Natural killer cell (primary cell): ENCODE measurements around the gene AK1. TPM values are rescaled to one million over a fixed set of nuclear protein-coding genes. Genes with fewer than 3 reads are reported as not detected.

Source experiments
- ATAC-seq, 3 donors: fragments of 150-1000 bp in 2 of 3; fragments of 200-7000 bp in 1 of 3; cut with Tn5 transposase; 1 replicate in 1 of 3; 2 replicates in 2 of 3; pipeline ENCODE4 v1.10.0; 2021; ENCODE audit warnings: mild to moderate bottlenecking in 2 of 3, moderate library complexity in 2 of 3
- DNase-seq, 2 donors: peaks; one replicate each; pipeline versions ENCODE4 v3.0.0 to v3.0.0-alpha.2; 2013 to 2021; ENCODE audit warnings: mixed read lengths in 1 of 2
- H3K27ac ChIP-seq: one replicate; pipeline ENCODE4 v1.5.1; 2013; ENCODE audit warnings: mild to moderate bottlenecking, low read length
- H3K27me3 ChIP-seq: one replicate; pipeline ENCODE4 v1.6.1; 2013; ENCODE audit warnings: low read length; ENCODE audit not compliant: control insufficient read depth, insufficient read depth
- H3K36me3 ChIP-seq: one replicate; pipeline ENCODE4 v1.6.1; 2013; ENCODE audit warnings: low read length; ENCODE audit not compliant: control insufficient read depth, insufficient read depth
- H3K4me1 ChIP-seq: one replicate; pipeline ENCODE4 v1.6.1; 2013; ENCODE audit warnings: low read length; ENCODE audit not compliant: control insufficient read depth, insufficient read depth
- H3K4me3 ChIP-seq: one replicate; pipeline ENCODE4 v1.5.1; 2013; ENCODE audit warnings: low read length
- H3K9me3 ChIP-seq: one replicate; pipeline ENCODE4 v1.6.1; 2013; ENCODE audit warnings: low read length; ENCODE audit not compliant: control insufficient read depth, insufficient read depth
- H3K27ac Mint-ChIP-seq, 2 donors: one replicate each; pipeline ENCODE4 v1.8.0; 2022; ENCODE audit warnings: mild to moderate bottlenecking in 2 of 2, mixed read lengths in 2 of 2, moderate library complexity in 1 of 2
- H3K27me3 Mint-ChIP-seq, 2 donors: one replicate each; pipeline ENCODE4 v1.8.0; 2022; ENCODE audit warnings: low read depth in 2 of 2, mixed read lengths in 2 of 2
- H3K36me3 Mint-ChIP-seq: one replicate; pipeline ENCODE4 v1.8.0; 2022; ENCODE audit warnings: mixed read lengths
- H3K4me1 Mint-ChIP-seq, 2 donors: one replicate each; pipeline ENCODE4 v1.8.0; 2022; ENCODE audit warnings: mixed read lengths in 2 of 2
- H3K4me3 Mint-ChIP-seq: one replicate; pipeline ENCODE4 v1.8.0; 2022; ENCODE audit warnings: mild to moderate bottlenecking, moderate library complexity, mixed read lengths
- H3K9me3 Mint-ChIP-seq, 2 donors: one replicate each; pipeline ENCODE4 v1.8.0; 2022; ENCODE audit warnings: mixed read lengths in 2 of 2
- CTCF ChIP-seq: fragments of 200-600 bp; IDR thresholded peaks from one replicate; pipeline ENCODE4 v1.8.0; 2022; ENCODE audit warnings: antibody characterized with exemption
- WGBS: methylation state at CpG from one replicate; pipeline ENCODE4 v1.1.7; 2013; ENCODE audit warnings: missing lambda C conversion rate; ENCODE audit not compliant: insufficient coverage; 5-methylcytosine and 5-hydroxymethylcytosine counted together
- intact Hi-C: fragments of 100-400 bp; cut with micrococcal nuclease; formaldehyde crosslinking; loops from one replicate; pipeline ENCODE4 v1.14.2; 2022
- total RNA-seq, 4 donors: library from RNA; stranded (reverse); fragments of 120-200 nt in 1 of 4; gene quantifications; one replicate each; pipeline versions ENCODE4 v1.2.3 to v1.2.4, GENCODE V29; 2013 to 2022

The AK1 gene
- total RNA-seq, 3 donors from 2014 or later (not counting 1 experiment from before 2014, with no cell fraction given), result 47.3 to 76.3 (median 54.2) TPM

DNA sequence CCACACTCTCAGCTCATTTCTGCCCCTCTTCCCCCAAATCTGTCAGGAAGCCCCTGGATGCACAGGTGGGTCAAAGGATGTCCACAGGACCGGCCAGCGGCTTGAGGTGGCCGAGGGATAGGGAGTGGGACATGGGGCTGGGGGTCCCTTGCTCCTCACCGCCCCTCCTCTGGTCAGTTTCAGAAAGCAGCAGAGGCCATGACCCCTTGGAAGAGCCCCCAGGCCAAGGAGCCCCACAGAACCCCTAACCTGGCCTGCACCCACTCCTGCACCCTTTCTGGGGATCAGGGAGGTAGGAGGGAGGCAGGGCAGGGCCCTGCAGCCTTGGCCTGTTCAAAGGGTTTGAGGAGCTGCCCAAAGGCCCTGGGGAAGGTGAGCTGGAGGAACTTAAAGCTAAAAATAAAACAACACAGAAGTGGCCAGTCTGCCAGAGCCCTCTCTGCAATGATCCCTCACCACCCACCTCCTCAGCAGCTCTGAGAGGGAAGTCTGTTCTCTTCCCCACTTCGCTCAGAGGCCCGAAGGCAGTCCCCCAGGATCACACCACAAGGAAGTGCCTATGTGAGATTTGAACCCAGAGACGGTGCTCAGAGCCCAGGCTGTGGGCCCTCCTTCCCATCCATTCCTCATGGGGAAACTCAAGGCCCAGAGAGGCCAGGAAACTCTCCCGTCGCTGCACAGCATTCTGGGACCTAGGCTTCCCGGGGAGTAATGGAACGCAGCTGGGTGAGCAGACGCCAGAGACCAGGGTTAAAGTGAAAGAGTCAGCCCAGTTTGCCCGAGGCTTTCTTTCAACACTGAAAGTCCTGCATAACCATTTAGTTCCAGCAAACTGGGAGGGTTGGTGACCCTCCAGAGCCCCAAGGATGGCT is 23.9 kb downstream of the AK1 start:
- no peaks in the 10 kb centered on the region for H3K27me3 ChIP-seq
- Mint-ChIP-seq H3K27ac (peak overlapping the region; percentile 80 to 87), H3K4me1 (peaks cover 14 to 34% of the 10 kb centered on the region in 2 donors), H3K27me3 (no peaks in the 10 kb centered on the region), H3K36me3 (peaks cover 9% of the 10 kb centered on the region), H3K9me3 (peaks cover 0 to 8% of the 10 kb centered on the region in 2 donors), H3K4me3 (peak overlapping the region; percentile 87)
- WGBS, result 38% methylated on average over 13 of the region's 13 CpGs
- peak; percentile 21 to 56 (median 46) for ATAC-seq
- intact Hi-C loops, result no loop called here
- peaks cover 14% of the 10 kb centered on the region for H3K9me3 ChIP-seq
- peaks cover 62% of the 10 kb centered on the region for H3K4me1 ChIP-seq
- peak in 1 of 2 donors; percentile 36 for DNase-seq
- peak overlapping the region; percentile 56 for H3K4me3 ChIP-seq
- no peak for TF ChIP-seq CTCF
- no peaks in the 10 kb centered on the region for H3K36me3 ChIP-seq
- H3K27ac ChIP-seq, result peak overlapping the region; percentile 72

DNA sequence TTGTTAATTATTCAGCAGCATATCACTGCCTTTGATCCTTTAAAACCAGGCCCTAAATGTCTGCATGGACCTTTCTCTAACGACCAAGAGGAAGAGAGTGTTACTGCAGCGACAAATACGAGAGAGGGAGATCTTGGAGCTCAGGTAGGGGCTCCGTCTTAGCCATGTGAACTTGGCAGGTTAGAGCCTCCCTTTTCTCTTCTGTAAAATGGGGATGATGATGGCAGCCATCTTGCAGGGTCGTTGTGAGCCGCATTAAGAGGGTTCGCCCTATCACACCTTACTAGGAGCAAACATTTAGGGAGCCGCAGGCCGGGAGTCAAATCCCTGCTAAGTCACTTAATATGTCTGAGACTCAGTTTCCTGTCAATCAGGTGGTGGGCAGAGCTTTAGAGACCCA is 24.6 kb downstream of the AK1 start:
- H3K27me3 Mint-ChIP-seq, result no peaks in the 10 kb centered on the region
- no peaks in the 10 kb centered on the region for H3K27me3 ChIP-seq
- peak overlapping the region; percentile 80 to 87 for H3K27ac Mint-ChIP-seq
- no peaks in the 10 kb centered on the region for H3K36me3 ChIP-seq
- H3K9me3 Mint-ChIP-seq, result peaks cover 0 to 8% of the 10 kb centered on the region in 2 donors
- intact Hi-C loops, result no loop called here
- TF ChIP-seq CTCF, result no peak
- WGBS, result 86% methylated on average over 9 of the region's 9 CpGs
- H3K4me3 Mint-ChIP-seq, result peak overlapping the region; percentile 4
- ATAC-seq (no peak), DNase-seq (no peak)
- H3K27ac ChIP-seq, result peak overlapping the region; percentile 72
- H3K36me3 Mint-ChIP-seq, result peaks cover 9% of the 10 kb centered on the region
- peaks cover 14 to 31% of the 10 kb centered on the region in 2 donors for H3K4me1 Mint-ChIP-seq
- H3K4me3 ChIP-seq, result no peak overlapping the region
- H3K4me1 ChIP-seq, result peaks cover 57% of the 10 kb centered on the region
- peaks cover 14% of the 10 kb centered on the region for H3K9me3 ChIP-seq

- Mint-ChIP-seq H3K4me3 (no peak overlapping the region), H3K27me3 (no peaks in the 10 kb centered on the region), H3K36me3 (peaks cover 9% of the 10 kb centered on the region), H3K27ac (no peak overlapping the region), H3K9me3 (peaks cover 0 to 8% of the 10 kb centered on the region in 2 donors), H3K4me1 (peaks cover 14 to 29% of the 10 kb centered on the region in 2 donors)
- H3K27me3 ChIP-seq, result no peaks in the 10 kb centered on the region
- no peaks in the 10 kb centered on the region for H3K36me3 ChIP-seq
- intact Hi-C loops, result no loop called here
- no peak for TF ChIP-seq CTCF
- no peak overlapping the region for H3K27ac ChIP-seq
- peaks cover 37% of the 10 kb centered on the region for H3K4me1 ChIP-seq
- peaks cover 14% of the 10 kb centered on the region for H3K9me3 ChIP-seq
- DNase-seq (no peak), ATAC-seq (no peak)
- WGBS, result 95% methylated on average over 16 of the region's 17 CpGs
- H3K4me3 ChIP-seq, result no peak overlapping the region
These were observed 27.1 kb downstream of the AK1 start for GRCh38 chr9:127850286-127850830.
